C4-2B (cell line): ENCODE results near the gene PGA5.

Experiments used
- H3K27ac ChIP-seq: fragments of 450-650 bp; 2 replicates; pipeline ENCODE4 v1.5.1; 2017
- ZFX ChIP-seq: fragments of 450-650 bp; IDR thresholded peaks from 2 replicates; pipeline ENCODE4 v1.6.1; 2017
- TF ChIP-seq, protein P1 (sequence below): fragments of 450-650 bp; conservative IDR thresholded peaks from 2 replicates; pipeline ENCODE4 v1.5.1; 2017; ENCODE audit warnings: mild to moderate bottlenecking

PGA5 gene

DNA sequence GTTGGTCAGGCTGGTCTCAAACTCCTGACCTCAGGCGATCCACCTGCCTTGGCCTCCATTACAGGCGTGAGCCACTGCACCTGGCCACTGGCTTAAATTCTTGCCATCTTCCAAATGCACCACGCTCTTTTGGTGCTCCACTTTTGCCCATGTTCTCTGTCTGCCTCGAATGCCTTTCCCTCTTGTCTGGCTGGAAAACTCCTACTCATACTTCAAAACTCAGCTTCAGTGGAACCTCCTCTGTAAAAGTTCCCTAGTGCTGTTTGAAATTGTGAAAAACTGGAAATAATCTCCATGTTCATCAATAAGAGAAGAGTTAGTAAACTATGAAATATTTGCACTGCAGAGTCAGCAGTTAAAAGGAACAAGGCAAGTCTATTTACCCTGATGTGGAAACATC, 42.6 kb downstream of the PGA5 start:
- no peak overlapping the region for H3K27ac ChIP-seq
- no peak for TF ChIP-seq ZFX
- TF ChIP-seq, protein P1, sequence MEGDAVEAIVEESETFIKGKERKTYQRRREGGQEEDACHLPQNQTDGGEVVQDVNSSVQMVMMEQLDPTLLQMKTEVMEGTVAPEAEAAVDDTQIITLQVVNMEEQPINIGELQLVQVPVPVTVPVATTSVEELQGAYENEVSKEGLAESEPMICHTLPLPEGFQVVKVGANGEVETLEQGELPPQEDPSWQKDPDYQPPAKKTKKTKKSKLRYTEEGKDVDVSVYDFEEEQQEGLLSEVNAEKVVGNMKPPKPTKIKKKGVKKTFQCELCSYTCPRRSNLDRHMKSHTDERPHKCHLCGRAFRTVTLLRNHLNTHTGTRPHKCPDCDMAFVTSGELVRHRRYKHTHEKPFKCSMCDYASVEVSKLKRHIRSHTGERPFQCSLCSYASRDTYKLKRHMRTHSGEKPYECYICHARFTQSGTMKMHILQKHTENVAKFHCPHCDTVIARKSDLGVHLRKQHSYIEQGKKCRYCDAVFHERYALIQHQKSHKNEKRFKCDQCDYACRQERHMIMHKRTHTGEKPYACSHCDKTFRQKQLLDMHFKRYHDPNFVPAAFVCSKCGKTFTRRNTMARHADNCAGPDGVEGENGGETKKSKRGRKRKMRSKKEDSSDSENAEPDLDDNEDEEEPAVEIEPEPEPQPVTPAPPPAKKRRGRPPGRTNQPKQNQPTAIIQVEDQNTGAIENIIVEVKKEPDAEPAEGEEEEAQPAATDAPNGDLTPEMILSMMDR, result no peak

DNA sequence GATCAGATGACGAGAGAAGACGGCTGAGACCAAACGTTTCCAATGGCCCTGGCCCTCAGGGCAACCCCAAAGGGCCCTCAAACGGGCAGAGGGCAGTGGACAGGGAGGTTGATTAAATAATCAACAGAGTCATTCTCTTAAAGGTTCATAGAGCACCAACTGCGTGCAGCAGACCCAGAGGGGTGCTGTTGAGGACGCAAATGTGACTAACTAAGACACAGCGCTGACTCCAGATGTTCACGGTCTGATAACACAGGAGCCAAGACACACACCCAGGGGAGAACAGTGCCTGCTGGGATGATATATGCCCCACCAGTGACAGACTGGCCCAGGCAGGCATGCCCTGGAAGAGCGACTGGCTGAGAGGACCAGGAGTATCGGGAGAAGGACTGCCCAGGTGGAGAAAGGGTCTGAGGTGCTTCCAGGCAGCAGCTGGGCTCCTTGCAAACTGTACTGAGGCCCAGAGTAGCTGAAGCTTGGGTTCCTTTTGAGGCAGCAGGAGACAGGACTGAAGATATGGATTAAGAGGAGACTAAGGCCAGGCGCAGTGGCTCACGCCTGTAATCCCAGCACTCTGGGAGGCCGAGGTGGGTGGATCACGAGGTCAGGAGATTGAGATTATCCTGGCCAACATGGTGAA, 46.5 kb downstream of the PGA5 start:
- no peak for TF ChIP-seq ZFX
- TF ChIP-seq, protein P1, result no peak
- no peak overlapping the region for H3K27ac ChIP-seq

DNA sequence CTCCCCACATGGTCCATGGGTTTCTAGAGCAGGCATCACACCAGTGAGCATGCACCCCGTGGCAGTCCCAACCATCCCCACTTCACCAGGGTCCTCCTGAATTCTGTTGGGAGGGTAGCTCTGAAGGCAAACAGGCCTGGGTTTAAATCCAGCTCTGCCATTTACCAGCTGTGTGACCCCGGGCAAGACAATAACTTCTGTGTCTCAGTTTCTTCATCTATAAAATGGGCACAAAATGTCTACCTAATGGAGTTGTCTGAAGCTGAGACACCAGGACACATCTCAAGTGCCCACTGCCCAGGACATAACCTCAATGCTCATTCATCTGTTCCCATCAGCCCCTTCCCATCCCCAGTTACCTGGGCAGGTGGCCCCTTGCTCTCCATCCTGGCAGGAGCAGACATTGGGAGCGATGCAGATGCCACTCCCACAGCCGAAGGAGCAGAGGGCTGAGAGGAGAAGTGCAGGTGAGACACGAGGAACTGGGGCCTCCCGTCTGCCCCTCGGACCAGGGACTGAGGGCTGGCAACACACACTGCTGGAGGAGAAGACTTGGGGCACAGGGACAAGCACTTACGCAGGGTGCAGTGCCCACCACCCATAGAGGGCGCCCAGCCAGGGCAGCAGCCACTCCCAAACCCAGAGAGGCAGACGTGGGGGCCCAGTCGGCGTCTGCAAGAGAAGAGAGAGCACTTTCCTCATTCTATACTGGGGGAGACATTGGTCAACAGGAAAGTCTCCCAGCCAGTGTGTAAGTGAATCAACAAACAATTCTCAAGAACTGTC, 50.1 kb downstream of the PGA5 start:
- TF ChIP-seq ZFX, result no peak
- TF ChIP-seq, protein P1, result no peak
- no peak overlapping the region for H3K27ac ChIP-seq

DNA sequence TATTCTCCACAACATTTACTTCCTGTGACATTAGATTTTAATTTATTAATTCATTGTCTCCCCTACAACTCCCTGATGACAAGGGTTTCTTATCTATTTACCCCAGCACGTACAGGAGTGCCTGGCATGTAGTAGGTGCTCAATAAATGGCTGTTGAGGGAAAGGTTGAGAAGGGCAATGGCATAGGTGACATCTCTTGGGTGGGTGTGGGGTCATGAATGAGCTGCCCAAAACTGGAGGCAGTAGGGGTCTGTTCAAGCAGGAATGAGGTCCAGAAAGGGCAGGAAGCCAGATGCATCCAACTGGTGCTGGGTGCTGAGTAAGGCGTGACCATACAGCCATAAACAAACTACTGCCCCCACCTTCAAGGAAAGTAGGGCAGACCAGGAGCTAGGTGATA, 51.4 kb downstream of the PGA5 start:
- no peak overlapping the region for H3K27ac ChIP-seq
- TF ChIP-seq, protein P1, result no peak
- TF ChIP-seq ZFX, result no peak

DNA sequence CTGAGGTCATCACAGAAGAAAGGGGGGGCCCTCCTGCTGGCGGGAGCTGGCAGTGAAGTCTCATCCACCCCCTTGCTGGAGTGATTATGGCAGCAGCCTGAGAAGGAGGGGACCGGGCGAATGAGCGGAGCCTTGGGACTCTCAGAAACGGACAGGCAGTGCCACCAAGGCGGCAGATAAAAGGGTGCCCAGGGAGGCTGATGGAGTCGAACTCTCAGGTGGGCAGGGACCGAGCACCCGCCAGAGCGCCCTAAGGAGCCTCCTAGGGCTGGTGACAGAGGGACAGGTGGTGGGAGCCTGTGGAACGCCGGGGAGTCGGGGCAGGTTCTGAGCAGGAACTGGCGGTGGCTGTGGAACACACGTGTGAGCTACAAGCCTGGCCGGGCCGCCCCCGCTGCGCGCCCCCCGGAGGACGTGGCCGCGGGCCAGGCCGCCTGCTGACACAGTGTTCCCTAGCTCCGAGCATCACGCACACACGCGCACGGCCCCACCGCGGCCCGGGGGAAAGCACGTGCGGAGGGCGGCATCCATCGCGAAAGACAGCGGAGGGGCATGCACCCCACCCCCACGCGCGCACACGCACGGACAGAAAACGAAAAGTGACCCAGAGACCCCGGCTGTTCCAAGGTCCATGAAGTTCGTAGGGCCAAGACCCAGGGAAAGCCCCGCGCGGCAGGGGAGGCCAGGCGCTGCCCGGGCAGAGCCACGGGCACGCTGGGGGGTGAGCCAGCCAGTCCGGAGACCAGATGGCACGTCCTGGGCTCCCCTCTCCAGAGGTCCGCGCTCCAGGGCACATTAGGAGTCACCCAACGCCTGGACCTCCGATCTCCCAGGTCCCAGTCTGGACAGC, 53.1 kb downstream of the PGA5 start:
- TF ChIP-seq, protein P1, result no peak
- no peak for TF ChIP-seq ZFX
- peak overlapping the region; percentile 50 for H3K27ac ChIP-seq

DNA sequence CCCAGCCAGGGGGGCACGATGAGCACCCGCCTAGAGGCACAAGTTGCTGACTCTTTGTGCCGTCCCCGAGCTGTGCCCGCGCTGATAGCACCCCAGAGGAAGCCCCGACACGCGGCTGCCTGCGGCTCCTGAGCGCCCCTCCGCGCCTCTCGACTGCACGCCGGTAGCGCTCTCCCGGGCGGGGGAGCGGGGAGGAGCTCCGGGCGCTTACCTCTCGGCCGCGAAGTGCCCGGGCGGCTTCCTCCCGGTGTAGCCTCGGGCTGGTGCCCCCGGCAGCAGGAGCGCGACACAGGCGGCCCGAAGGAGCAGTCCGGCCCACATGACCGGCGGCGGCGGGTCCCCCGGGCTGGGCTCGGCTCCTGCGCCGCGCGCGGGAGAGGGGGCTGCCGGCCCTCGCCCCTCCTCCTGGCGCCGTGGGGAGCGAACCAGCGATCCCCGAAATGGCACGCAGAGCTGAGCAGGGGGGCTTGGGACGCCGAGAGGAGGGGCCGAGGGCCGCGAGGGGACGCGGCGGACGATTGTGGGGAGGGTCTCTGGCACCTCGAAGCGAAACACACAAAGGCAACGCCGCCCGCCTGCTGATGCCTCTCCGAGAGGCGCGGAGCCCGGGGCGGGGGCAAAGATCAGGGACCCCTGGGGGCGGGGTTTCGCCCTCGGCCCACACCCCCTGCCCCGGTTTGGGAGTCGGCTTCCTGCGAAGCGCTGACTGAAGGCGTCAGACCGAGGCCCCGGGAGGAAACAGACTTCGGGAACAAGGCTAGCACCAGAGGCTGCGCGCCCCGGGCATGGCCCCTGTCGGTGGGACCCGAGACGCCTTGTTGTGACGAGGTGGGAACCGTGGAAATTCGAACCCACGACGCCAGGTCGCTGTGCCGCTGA, 54.0 kb downstream of the PGA5 start, which contains the start of gene VWCE:
VWCE (minus strand) TSS at position 600 of the 879 bp plus-strand sequence; CDS start at position 321, 279 bp downstream.
- TF ChIP-seq, protein P1, result no peak; the same call in 1 of the 2 replicates
- peak within 1 kb of the TSS; percentile 50 for H3K27ac ChIP-seq
